ENCODE measurements around the gene SERPINB7. TPM values are rescaled to one million over a fixed set of nuclear protein-coding genes. Genes with fewer than 3 reads are reported as not detected.

SERPINB7 gene
- total and polyA plus RNA-seq, 2 of the 4 experiments (the other 2 are of a cell fraction) = 79.9 to 100 TPM

GRCh38 chr18:63736876-63737275 is 38.3 kb upstream of the SERPINB7 start:
- H3K4me3 ChIP-seq (ENCODE audit: insufficient read depth, low read depth, low read length) = no peak overlapping the region
- no peaks in the 10 kb centered on the region for H3K36me3 ChIP-seq (ENCODE audit: control insufficient read depth, insufficient read depth, low read length)
- no peak overlapping the region for H2AK9ac ChIP-seq (replicated peaks; ENCODE audit: low read depth, low read length, poor library complexity)
- H4K20me1 ChIP-seq (ENCODE audit: insufficient read depth, low read length) = no peaks in the 10 kb centered on the region
- ATAC-seq (ENCODE audit: low read depth) (no peak), DNase-seq (peak; percentile 41)
- intact Hi-C loops (cut with micrococcal nuclease) (no loop called here), in situ Hi-C loops (cut with MboI; ENCODE audit: low sequenced_read_pairs) (no loop called here), dilution Hi-C loops (cut with HindIII; ENCODE audit: low sequenced_read_pairs, unreplicated experiment) (no loop called here)
- no peak overlapping the region for H2AK5ac ChIP-seq (ENCODE audit: low read depth, low read length)
- no peak overlapping the region for H4K5ac ChIP-seq (ENCODE audit: low read depth, low read length)
- H3K79me1 ChIP-seq (ENCODE audit: low read depth in 1 of 2, low read length in 2 of 2) = no peaks in the 10 kb centered on the region
- no peak overlapping the region for H3K14ac ChIP-seq (replicated peaks; ENCODE audit: low read depth, low read length)
- no peak overlapping the region for H3K4me2 ChIP-seq (ENCODE audit: low read depth, low read length)
- H2BK15ac ChIP-seq (ENCODE audit: low read depth, low read length) = 0 out of 3 replicates have a peak overlapping the region, but pooled peaks have one; percentile 21
- H4K8ac ChIP-seq (ENCODE audit: low read depth in 2 of 2, low read length in 2 of 2) = no peak overlapping the region
- no peaks in the 10 kb centered on the region for H3K9me3 ChIP-seq (ENCODE audit: control insufficient read depth, insufficient read depth, low read length)
- H3K4ac ChIP-seq (ENCODE audit: low read depth, low read length) = no peak overlapping the region
- no peaks in the 10 kb centered on the region for H3K9me1 ChIP-seq (ENCODE audit: insufficient read depth, low read length)
- H3K27ac ChIP-seq (ENCODE audit: insufficient read depth, low read length) = no peak overlapping the region
- H3K18ac ChIP-seq (ENCODE audit: low read depth, low read length) = no peak overlapping the region
- H3K56ac ChIP-seq (ENCODE audit: extremely low read depth, insufficient read depth, low read length) = no peak overlapping the region
- ChIA-PET CTCF (no interaction called here), POLR2A (ENCODE audit: unreplicated experiment) (no interaction called here)
- no peak overlapping the region for H2BK20ac ChIP-seq (ENCODE audit: low read depth, low read length)
- no peak for TF ChIP-seq FOS (IDR thresholded peaks at IDR 0.05; ENCODE audit: low read depth, low read length)
- TF ChIP-seq CTCF (conservative IDR thresholded peaks at IDR 0.05; ENCODE audit: low read depth, low read length) = no peak
- TF ChIP-seq NFE2L2 (IDR thresholded peaks at IDR 0.05; ENCODE audit: low read depth, low read length) = no peak
- no peak for TF ChIP-seq MAZ (IDR thresholded peaks at IDR 0.05; ENCODE audit: borderline replicate concordance, low read depth, low read length)
- TF ChIP-seq CHD1 (IDR thresholded peaks at IDR 0.05; ENCODE audit: low read depth, low read length) = no peak
- TF ChIP-seq MAFK (IDR thresholded peaks at IDR 0.05; ENCODE audit: low read depth, low read length) = no peak
- no peak for TF ChIP-seq SMC3 (IDR thresholded peaks at IDR 0.05; ENCODE audit: low read depth, low read length)
- no peak for TF ChIP-seq RAD21 (IDR thresholded peaks at IDR 0.05; ENCODE audit: low read length)
- TF ChIP-seq BHLHE40 (IDR thresholded peaks at IDR 0.05; ENCODE audit: low read depth, low read length) = no peak
- TF ChIP-seq USF2 (IDR thresholded peaks at IDR 0.05; ENCODE audit: low read depth, low read length) = no peak
- no peak for TF ChIP-seq RFX5 (IDR thresholded peaks at IDR 0.05; ENCODE audit: low read depth, low read length)
- no peak for TF ChIP-seq MXI1 (IDR thresholded peaks at IDR 0.05; ENCODE audit: borderline replicate concordance, low read depth, low read length)
- TF ChIP-seq ELK1 (IDR thresholded peaks at IDR 0.05; ENCODE audit: borderline replicate concordance, low read depth, low read length) = no peak
- TF ChIP-seq RCOR1 (IDR thresholded peaks at IDR 0.05; ENCODE audit: insufficient replicate concordance, low read length) = no peak
- no peak for TF ChIP-seq POLR2A (IDR thresholded peaks at IDR 0.05; ENCODE audit: low read depth, low read length)
- TF ChIP-seq CEBPB (IDR thresholded peaks at IDR 0.05; ENCODE audit: low read depth, low read length) = no peak
- H2BK5ac ChIP-seq (ENCODE audit: low read depth, low read length, poor library complexity, severe bottlenecking) = no peak overlapping the region
- no peak overlapping the region for H4K91ac ChIP-seq (ENCODE audit: insufficient read depth, low read depth, low read length)
- no peak overlapping the region for H3K9ac ChIP-seq (ENCODE audit: low read depth, low read length)
- no TSS peak for BruUV-seq (replicated peaks)
- H3K4me1 ChIP-seq (ENCODE audit: control insufficient read depth, insufficient read depth, low read length) = no peaks in the 10 kb centered on the region
- H2AFZ ChIP-seq (replicated peaks; ENCODE audit: low read length, poor library complexity) = no peak overlapping the region
- H3K23ac ChIP-seq (ENCODE audit: low read depth, low read length) = no peak overlapping the region
- no peak overlapping the region for H2BK120ac ChIP-seq (ENCODE audit: low read depth, low read length)
- no peaks in the 10 kb centered on the region for H3K27me3 ChIP-seq (ENCODE audit: control insufficient read depth, insufficient read depth, low read length)
